GM12875 (cell line): ENCODE data around the gene PAPPA.

ENCODE experiments used
- H3K4me3 ChIP-seq: one replicate; pipeline ENCODE4 v1.5.1; 2011; ENCODE audit warnings: low read depth, low read length, control low read depth
- TF ChIP-seq, protein P1 (sequence below): IDR thresholded peaks from 2 replicates; pipeline ENCODE4 v1.5.1; 2011; ENCODE audit warnings: low read depth, mild to moderate bottlenecking, control low read depth, inconsistent platforms, low read length, moderate library complexity, borderline replicate concordance; ENCODE audit not compliant: insufficient read depth

Gene PAPPA

DNA sequence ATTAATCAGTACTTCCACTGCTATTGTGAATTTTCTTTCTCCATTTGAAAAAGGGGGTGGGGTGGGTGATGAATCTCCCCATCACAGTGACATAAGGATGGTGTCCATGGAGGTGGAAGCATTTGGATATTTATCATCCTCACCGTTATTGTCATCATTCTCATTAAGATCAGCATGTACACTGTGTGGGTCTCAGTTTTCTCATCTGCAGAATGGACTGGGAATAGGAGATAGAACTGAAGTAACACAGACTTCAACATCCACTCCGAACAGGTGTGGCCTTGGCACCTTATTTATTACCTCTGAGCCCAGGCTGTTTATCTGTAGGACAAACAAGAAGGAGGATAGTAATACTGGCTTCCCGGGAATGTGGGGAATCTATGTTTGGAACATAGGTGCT, 165.9 kb downstream of the PAPPA start:
- TF ChIP-seq, protein P1, sequence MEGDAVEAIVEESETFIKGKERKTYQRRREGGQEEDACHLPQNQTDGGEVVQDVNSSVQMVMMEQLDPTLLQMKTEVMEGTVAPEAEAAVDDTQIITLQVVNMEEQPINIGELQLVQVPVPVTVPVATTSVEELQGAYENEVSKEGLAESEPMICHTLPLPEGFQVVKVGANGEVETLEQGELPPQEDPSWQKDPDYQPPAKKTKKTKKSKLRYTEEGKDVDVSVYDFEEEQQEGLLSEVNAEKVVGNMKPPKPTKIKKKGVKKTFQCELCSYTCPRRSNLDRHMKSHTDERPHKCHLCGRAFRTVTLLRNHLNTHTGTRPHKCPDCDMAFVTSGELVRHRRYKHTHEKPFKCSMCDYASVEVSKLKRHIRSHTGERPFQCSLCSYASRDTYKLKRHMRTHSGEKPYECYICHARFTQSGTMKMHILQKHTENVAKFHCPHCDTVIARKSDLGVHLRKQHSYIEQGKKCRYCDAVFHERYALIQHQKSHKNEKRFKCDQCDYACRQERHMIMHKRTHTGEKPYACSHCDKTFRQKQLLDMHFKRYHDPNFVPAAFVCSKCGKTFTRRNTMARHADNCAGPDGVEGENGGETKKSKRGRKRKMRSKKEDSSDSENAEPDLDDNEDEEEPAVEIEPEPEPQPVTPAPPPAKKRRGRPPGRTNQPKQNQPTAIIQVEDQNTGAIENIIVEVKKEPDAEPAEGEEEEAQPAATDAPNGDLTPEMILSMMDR = no peak

DNA sequence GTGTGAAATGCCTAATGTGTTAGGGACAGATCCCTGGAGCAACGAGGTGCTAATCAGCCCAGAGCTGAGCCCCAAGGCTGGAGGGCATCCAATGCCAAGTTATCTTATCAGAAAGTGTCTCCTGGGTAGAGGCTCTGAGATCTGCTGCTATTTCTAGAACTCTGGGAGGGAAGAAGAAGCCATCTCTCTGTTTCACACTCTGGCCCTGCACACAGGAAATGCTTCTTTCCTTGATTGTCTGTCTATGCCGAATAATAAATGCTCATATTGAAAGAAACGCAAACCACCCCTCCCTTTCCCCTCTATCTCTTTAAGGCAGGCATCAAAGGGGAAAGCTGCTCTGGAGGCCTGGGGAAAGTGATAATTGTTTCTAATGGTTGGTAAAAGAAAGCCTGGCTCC, 166.7 kb downstream of the PAPPA start:
- TF ChIP-seq, protein P1 = no peak
- H3K4me3 ChIP-seq = no peak overlapping the region

More for the DNA sequence above, 165.9 kb downstream of the PAPPA start:
- no peak overlapping the region for H3K4me3 ChIP-seq

DNA sequence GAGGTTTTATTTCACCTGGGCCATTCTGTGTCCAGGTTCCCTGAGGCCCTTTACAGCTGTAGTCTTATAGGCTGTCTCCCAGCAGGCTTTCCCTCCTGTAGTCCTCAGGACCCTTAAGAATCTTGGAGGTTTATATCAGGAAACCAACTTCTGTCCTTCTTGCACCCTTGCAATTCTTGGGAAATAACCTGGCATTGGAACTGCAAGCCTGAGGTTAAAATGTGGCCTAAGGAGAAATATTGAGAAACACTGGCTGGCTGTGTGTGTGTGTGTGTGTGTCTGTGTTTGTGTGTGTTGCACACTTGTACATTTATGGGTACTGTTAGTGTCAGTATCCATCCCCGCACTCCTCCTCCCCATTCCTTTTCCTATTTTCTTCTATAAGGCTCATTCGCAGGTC, 168.9 kb downstream of the PAPPA start:
- TF ChIP-seq, protein P1 = no peak
- no peak overlapping the region for H3K4me3 ChIP-seq

DNA sequence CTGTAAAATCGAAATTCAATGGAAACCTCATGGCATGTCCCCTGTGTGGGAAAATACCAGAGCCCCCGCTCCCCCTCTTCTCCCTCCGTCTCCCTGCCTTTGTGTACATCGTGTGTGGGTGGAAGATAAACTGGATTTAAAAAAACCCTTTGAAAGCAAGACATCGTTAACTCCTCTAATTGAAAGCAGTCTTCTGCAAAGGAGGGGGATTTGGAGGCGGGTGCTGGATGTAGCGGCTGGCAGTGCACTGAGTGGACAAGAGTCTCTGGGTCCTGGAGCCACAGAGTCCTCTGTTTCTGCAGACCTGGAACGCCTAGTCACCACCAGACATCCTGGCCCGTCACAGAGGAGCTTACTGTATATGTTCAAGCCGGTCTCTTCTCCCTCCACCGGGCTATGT, 169.4 kb downstream of the PAPPA start:
- TF ChIP-seq, protein P1 = no peak
- H3K4me3 ChIP-seq = no peak overlapping the region

DNA sequence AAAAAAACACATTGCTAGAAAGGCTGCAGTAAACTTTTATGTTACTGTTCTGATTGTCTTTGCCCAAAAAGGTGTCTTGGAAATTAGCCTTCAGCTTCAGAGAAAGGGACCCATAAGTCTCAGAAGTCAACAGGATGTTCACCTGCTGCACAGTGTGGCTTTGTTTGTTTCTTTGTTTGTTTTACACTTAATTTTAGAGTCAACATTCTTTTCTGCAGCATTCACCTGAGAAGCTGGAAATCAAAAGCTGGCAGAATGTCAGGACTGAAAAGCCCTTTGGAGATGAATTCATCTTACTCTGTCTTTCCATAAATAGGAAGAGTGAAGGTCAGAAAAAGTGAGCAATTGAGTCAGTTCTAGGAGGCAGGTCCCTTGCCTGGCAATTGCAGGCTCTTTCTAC, 170.0 kb downstream of the PAPPA start:
- TF ChIP-seq, protein P1 = no peak
- H3K4me3 ChIP-seq = no peak overlapping the region

DNA sequence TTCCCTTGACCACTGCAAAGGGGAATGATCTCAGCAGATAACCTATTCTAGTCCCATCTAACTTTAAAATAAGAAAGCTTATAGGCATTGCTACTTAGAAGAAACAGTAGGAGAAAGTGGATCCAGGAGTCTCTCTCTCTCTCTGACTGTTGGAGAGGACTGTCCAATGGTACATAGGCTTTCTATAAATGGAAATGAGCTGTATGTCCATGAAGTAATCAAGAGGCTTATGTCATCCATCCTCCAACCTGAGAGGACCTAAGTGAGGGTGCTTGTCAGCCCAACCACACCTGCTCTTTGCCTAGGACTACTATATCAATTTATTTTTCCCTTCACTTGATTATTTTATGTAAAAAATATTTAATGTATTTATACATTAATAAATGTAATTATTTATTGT, 172.3 kb downstream of the PAPPA start:
- TF ChIP-seq, protein P1 = no peak
- no peak overlapping the region for H3K4me3 ChIP-seq

DNA sequence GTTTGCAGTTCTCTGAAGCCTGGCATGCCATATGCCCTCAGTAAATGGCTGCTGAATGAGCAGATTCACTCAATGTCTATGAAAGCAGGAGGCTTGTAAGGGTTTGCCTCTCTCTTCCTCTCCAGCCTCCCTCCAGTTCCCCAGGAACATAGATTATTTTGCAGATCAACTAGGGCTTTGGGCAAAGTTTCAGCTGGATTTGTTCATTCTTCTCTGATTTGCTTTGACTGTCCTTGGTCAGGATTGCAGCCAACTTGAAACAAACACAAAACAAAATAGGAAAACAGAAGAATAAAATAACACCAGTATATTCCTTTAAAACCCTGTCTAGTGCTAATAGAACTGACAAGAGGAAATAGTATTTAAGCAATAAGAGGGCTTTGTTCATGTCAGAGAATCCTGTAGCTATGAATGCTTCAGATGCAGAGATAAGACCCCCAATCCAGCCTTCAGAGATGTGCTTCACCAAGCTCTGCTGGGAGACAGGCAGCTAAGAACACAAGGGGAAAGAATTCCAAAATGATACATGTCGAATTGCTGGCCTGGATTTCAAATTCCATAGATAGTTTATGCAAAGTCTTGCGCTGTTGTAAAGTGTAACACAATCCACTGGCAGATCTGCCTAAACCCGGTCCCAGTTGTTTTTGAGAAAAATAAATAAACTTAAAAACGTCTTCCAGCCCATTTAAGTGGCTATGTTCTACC, 174.3 kb downstream of the PAPPA start:
- TF ChIP-seq, protein P1 = no peak
- H3K4me3 ChIP-seq = no peak overlapping the region
